D721Med (cell line): Measurements from ENCODE around the gene PIK3CA.
"Not testable (repeated sequence)": the region's sequence is repeated elsewhere in the genome, so short reads cannot be mapped to it uniquely, and the experiment has no call there.

Experiments
- DNase-seq: peaks from one replicate; pipeline ENCODE4 v3.0.0; 2011; ENCODE audit warnings: low spot score; ENCODE audit not compliant: insufficient read length
- FAIRE-seq: peaks from 2 replicates; lab custom pipeline; 2011; peaks lifted over from hg19 to GRCh38; lab: Jason Lieb, UNC
- CTCF ChIP-seq: IDR thresholded peaks from 2 replicates; pipeline ENCODE4 v1.5.1; 2012; ENCODE audit warnings: mild to moderate bottlenecking, control low read depth; ENCODE audit not compliant: insufficient read depth; ENCODE audit errors: missing control alignments

PIK3CA gene

GRCh38 chr3:179116816-179117215 is 31.3 kb upstream of the PIK3CA start:
- TF ChIP-seq CTCF, result no peak
- DNase-seq (no peak), FAIRE-seq (no peak)

DNA sequence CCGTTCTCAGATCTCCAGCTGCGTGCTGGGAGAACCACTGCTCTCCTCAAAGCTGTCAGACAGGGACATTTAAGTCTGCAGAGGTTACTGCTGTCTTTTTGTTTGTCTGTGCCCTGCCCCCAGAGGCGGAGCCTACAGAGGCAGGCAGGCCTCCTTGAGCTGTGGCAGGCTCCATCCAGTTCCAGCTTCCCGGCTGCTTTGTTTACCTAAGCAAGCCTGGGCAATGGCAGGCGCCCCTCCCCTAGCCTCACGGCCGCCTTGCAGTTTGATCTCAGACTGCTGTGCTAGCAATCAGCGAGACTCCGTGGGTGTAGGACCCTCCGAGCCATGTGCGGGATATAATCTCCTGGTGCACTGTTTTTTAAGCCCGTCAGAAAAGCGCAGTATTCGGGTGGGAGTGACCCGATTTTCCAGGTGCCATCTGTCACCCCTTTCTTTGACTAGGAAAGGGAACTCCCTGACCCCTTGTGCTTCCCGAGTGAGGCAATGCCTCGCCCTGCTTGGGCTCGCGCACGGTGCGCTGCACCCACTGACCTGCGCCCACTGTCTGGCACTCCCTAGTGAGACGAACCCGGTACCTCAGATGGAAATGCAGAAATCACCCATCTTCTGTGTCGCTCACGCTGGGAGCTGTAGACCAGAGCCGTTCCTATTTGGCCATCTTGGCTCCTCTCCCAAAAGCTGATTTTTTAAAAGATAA is 15.8 kb upstream of the PIK3CA start:
- FAIRE-seq, DNase-seq: not testable (repeated sequence)

- DNase-seq (no peak), FAIRE-seq (no peak)
- TF ChIP-seq CTCF, result no peak
Observed at GRCh38 chr3:179133575-179133974, 14.6 kb upstream of the PIK3CA start.

DNA sequence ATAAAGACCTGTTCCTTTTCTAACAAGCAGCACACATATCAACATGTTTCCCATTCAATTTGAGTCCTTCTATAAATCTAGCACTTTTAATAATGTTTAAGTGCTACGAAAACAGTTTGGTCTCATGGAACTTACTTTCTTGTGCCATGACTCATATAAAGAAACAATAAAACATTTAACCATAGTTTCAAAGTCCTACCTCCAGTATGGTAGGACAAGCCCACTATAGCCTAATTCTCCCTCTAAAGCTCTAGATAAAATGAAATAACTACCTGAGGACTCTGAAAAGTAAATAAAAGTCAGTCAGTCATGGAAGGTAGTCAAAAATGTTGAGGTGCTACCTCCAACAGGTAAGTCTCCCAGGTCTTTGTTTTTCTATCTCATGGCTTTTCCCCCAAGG is 12.0 kb upstream of the PIK3CA start:
- TF ChIP-seq CTCF, result no peak
- no peak for FAIRE-seq
- DNase-seq, result no peak

DNA sequence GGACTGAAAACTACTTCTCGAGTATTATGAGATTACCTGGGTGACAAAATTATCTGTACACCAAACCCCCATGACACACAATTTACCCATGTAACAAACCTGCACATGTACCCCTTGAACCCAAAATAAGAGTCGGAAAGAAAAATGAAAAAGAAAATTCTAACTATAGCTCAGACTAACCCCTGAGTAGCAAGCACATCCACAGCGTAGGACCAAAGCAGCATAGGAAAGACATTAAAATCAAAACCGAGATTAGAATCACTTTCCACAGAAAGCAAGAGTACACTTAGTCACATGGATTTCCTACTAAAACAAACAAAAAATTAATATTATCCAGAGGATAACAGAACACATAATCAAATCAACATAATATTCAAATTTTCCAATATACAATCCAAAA is 6.3 kb upstream of the PIK3CA start:
- no peak for TF ChIP-seq CTCF
- FAIRE-seq (no peak), DNase-seq (no peak)

DNA sequence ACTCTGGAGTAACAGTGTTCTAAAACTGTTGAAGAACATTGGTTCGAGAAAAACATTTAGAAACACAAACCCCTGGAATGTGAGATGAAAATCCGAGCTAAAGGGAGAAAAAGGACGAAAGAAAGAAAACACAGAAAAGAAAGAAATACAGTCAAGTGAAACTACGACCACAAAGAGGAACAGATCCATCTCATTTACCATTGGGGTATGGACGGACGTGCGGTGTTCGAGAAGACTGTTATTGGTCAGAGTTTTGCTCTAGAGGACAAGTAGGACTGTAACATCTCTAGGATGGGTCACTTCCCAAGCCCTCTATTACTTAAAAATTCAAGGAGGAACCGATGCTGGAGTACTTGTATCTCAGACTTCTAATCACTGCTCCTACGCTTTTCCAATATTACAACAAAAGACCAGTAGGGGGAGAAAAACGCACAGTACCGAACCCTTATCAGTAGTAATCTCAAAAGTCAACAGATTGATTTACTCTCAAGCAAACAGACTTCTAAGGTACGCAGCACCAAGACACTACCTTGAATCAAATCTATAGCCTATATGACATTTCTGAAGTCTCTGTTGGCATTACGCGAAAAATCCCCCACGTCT is 1.1 kb upstream of the PIK3CA start:
- peak; percentile 69 for TF ChIP-seq CTCF
- DNase-seq (no peak), FAIRE-seq (peak; percentile 64)

DNA sequence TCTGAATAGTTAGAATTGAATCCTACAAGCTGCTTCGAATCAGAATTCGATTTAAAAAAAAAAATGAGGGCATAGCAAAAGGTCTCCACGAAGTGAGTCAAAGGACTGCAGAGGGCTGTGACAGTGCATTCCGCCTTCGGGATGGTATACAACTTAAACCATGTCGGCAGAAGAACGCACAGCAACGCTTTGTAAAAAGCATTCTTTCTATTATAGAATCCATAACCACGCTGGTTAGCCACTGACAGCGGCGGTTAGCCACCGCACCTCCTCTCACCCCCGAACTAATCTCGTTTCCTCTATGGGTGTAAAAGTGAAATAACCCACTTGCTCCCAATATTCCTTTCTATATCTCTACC is 664 bp upstream of the PIK3CA start:
- TF ChIP-seq CTCF, result no peak
- DNase-seq (no peak), FAIRE-seq (no peak)
